Keratinocyte (primary cell): ENCODE measurements around the gene KLF11. TPM values are rescaled to one million over a fixed set of nuclear protein-coding genes. Genes with fewer than 3 reads are reported as not detected.
"Not testable (repeated sequence)": the region's sequence is repeated elsewhere in the genome, so short reads cannot be mapped to it uniquely, and the experiment has no call there.

Experiments used
- DNase-seq: peaks from one replicate; pipeline ENCODE4 v3.0.0-alpha.2; 2011; ENCODE audit warnings: low read depth, missing footprints, low spot score
- FAIRE-seq: peaks from 2 replicates; lab custom pipeline; 2011; peaks lifted over from hg19 to GRCh38; lab: Jason Lieb, UNC
- H2AFZ ChIP-seq: 2 replicates; pipeline ENCODE4 v1.6.0; 2012; ENCODE audit warnings: low read length, control low read depth, inconsistent platforms; ENCODE audit not compliant: control insufficient read depth
- H3K27ac ChIP-seq: 2 replicates; pipeline ENCODE4 v1.5.1; 2011; ENCODE audit warnings: low read length; ENCODE audit not compliant: control insufficient read depth, insufficient read depth
- H3K27me3 ChIP-seq: 3 replicates; pipeline ENCODE4 v1.6.0; 2011; ENCODE audit warnings: low read length; ENCODE audit not compliant: control insufficient read depth, insufficient read depth; ENCODE audit errors: extremely low read depth
- H3K36me3 ChIP-seq, 2 experiments: 2 replicates in 1 of 2; 3 replicates in 1 of 2; pipeline ENCODE4 v1.5.1; 2011; ENCODE audit warnings: low read length in 2 of 2, mild to moderate bottlenecking in 1 of 2; ENCODE audit not compliant: control insufficient read depth in 2 of 2, insufficient read depth in 2 of 2; ENCODE audit errors: extremely low read depth in 1 of 2
- H3K4me1 ChIP-seq: 3 replicates; pipeline ENCODE4 v1.5.1; 2011; ENCODE audit warnings: low read length; ENCODE audit not compliant: control insufficient read depth, insufficient read depth; ENCODE audit errors: extremely low read depth
- H3K4me2 ChIP-seq: 3 replicates; pipeline ENCODE4 v1.6.0; 2011; ENCODE audit warnings: low read depth, low read length; ENCODE audit not compliant: control insufficient read depth, insufficient read depth; ENCODE audit errors: extremely low read depth
- H3K4me3 ChIP-seq, 3 experiments: fragments of 200-600 bp in 1 of 3; sonication (generic) in 1 of 3; 2 replicates in 2 of 3; 3 replicates in 1 of 3; pipeline ENCODE4 v1.5.1; 2011 to 2016; ENCODE audit warnings: low read length in 3 of 3, mild to moderate bottlenecking in 3 of 3, control low read depth in 2 of 3, inconsistent platforms in 1 of 3, low read depth in 1 of 3, mixed read lengths in 1 of 3, mixed run types in 1 of 3, moderate library complexity in 1 of 3; ENCODE audit not compliant: control insufficient read depth in 2 of 3, insufficient read depth in 2 of 3; ENCODE audit errors: extremely low read depth in 1 of 3
- H3K79me2 ChIP-seq: 2 replicates; pipeline ENCODE4 v1.6.0; 2012; ENCODE audit warnings: low read length; ENCODE audit not compliant: control insufficient read depth, insufficient read depth
- H3K9ac ChIP-seq: 3 replicates; pipeline ENCODE4 v1.6.0; 2011; ENCODE audit warnings: low read length; ENCODE audit not compliant: control insufficient read depth, insufficient read depth; ENCODE audit errors: extremely low read depth
- H3K9me1 ChIP-seq: 3 replicates; pipeline ENCODE4 v1.6.0; 2011; ENCODE audit warnings: low read length; ENCODE audit not compliant: control insufficient read depth, insufficient read depth; ENCODE audit errors: extremely low read depth
- H3K9me3 ChIP-seq: 2 replicates; pipeline ENCODE4 v1.5.1; 2012; ENCODE audit warnings: low read depth, low read length; ENCODE audit not compliant: control insufficient read depth
- H4K20me1 ChIP-seq: 3 replicates; pipeline ENCODE4 v1.6.0; 2011; ENCODE audit warnings: low read length; ENCODE audit not compliant: control insufficient read depth, insufficient read depth; ENCODE audit errors: extremely low read depth
- CTCF ChIP-seq, 3 experiments: IDR thresholded peaks in 1 of 3; conservative IDR thresholded peaks in 1 of 3; optimal IDR thresholded peaks in 1 of 3; 2 replicates in 2 of 3; 3 replicates in 1 of 3; pipeline versions ENCODE3 to v1.5.1; 2011; ENCODE audit warnings: low read length in 3 of 3, mild to moderate bottlenecking in 3 of 3, moderate library complexity in 2 of 3, control low read depth in 1 of 3, inconsistent platforms in 1 of 3; ENCODE audit not compliant: insufficient read depth in 2 of 3; ENCODE audit errors: extremely low read depth in 1 of 3
- EZH2 ChIP-seq: IDR thresholded peaks from one replicate; pipeline ENCODE4 v1.6.1; 2012; ENCODE audit warnings: inconsistent platforms, mild to moderate bottlenecking, low read length, moderate library complexity
- dilution Hi-C: fragments of 300-500 bp; cut with MboI; formaldehyde crosslinking; loops from one replicate; pipeline ENCODE4 v1.7.0; 2020; ENCODE audit warnings: low sequenced_read_pairs; ENCODE audit not compliant: extremely low pct_ligation_motif_present
- polyA plus RNA-seq, 5 experiments: library from polyadenylated mRNA; depleted of rRNA in 3 of 5; stranded (reverse) in 3 of 5; stranded (forward) in 1 of 5; unstranded in 1 of 5; fragments of >200 nt; gene quantifications; 1 replicate in 1 of 5; 2 replicates in 3 of 5; 3 replicates in 1 of 5; pipeline versions ENCODE4 v1.2.1 to v1.2.3, GENCODE V29; 2011 to 2012; ENCODE audit warnings: missing spikeins in 2 of 5, low read depth in 1 of 5, low replicate concordance in 1 of 5

Gene KLF11
- polyA plus RNA-seq, 1 donor (not counting 4 experiments of a cell fraction or from before 2014, with no cell fraction given) = 7.0 TPM

GRCh38 chr2:10091182-10091888 is 48.0 kb downstream of the KLF11 start:
- H4K20me1 ChIP-seq = no peaks in the 10 kb centered on the region
- no peak overlapping the region for H3K4me3 ChIP-seq
- peaks cover 9% of the 10 kb centered on the region for H3K27me3 ChIP-seq
- no peaks in the 10 kb centered on the region for H3K9me3 ChIP-seq
- H2AFZ ChIP-seq = no peak overlapping the region
- no peak overlapping the region for H3K4me2 ChIP-seq
- DNase-seq (no peak), FAIRE-seq (no peak)
- H3K9me1 ChIP-seq = no peaks in the 10 kb centered on the region
- H3K4me1 ChIP-seq = peaks cover 18% of the 10 kb centered on the region
- H3K36me3 ChIP-seq = no peaks in the 10 kb centered on the region
- H3K9ac ChIP-seq = no peak overlapping the region
- H3K27ac ChIP-seq = no peak overlapping the region
- TF ChIP-seq EZH2 (no peak), CTCF (optimal IDR thresholded peaks at IDR 0.05 in 1 of 3, IDR thresholded peaks at IDR 0.05 in 1 of 3, conservative IDR thresholded peaks at IDR 0.05 in 1 of 3; ENCODE audit: extremely low read depth in 1 of 3, insufficient read depth in 2 of 3, low read length in 3 of 3) (no peak)
- no peaks in the 10 kb centered on the region for H3K79me2 ChIP-seq
- dilution Hi-C loops = no loop called here

GRCh38 chr2:10091889-10092244 is 48.5 kb downstream of the KLF11 start:
- H3K4me3 ChIP-seq, FAIRE-seq, H3K79me2 ChIP-seq, H3K9ac ChIP-seq, H4K20me1 ChIP-seq, H3K4me2 ChIP-seq, H2AFZ ChIP-seq, dilution Hi-C loops, H3K9me1 ChIP-seq, H3K27me3 ChIP-seq, H3K36me3 ChIP-seq, H3K27ac ChIP-seq, H3K9me3 ChIP-seq, DNase-seq: not testable (repeated sequence)
- peaks cover 23% of the 10 kb centered on the region for H3K4me1 ChIP-seq
